Activated CD8-positive, alpha-beta memory T cell treated with anti-CD3 and anti-CD28 coated beads, Interleukin-2, amount 10 ng/mL, durations not matched to agents 7 days and 5 days (primary cell): Measurements from ENCODE around the gene FTCDNL1. TPM values are rescaled to one million over a fixed set of nuclear protein-coding genes. Genes with fewer than 3 reads are reported as not detected.

Source experiments
- ATAC-seq: fragments of 150-1000 bp; cut with Tn5 transposase; one replicate; pipeline ENCODE4 v1.10.0; 2021; ENCODE audit warnings: moderate library complexity
- CTCF ChIA-PET: fragments of 350-600 bp; sonication (Branson Sonifier 250); formaldehyde crosslinking; loops from one replicate; lab custom pipeline; 2021; ENCODE audit warnings: antibody characterized with exemption; lab: Charles Lee
- DNase-seq: peaks from one replicate; pipeline ENCODE4 v3.0.0-alpha.2; 2020
- H3K27ac Mint-ChIP-seq: one replicate; pipeline ENCODE4 v1.8.0; 2021; ENCODE audit warnings: mild to moderate bottlenecking, mixed read lengths
- H3K27me3 Mint-ChIP-seq: one replicate; pipeline ENCODE4 v1.8.0; 2021; ENCODE audit warnings: mixed read lengths
- H3K36me3 Mint-ChIP-seq: one replicate; pipeline ENCODE4 v1.8.0; 2021; ENCODE audit warnings: mild to moderate bottlenecking, mixed read lengths
- H3K4me1 Mint-ChIP-seq: one replicate; pipeline ENCODE4 v1.8.0; 2021; ENCODE audit warnings: mixed read lengths
- H3K4me3 Mint-ChIP-seq: one replicate; pipeline ENCODE4 v1.8.0; 2021; ENCODE audit warnings: mild to moderate bottlenecking, moderate library complexity, mixed read lengths
- H3K9me3 Mint-ChIP-seq: one replicate; pipeline ENCODE4 v1.8.0; 2022; ENCODE audit warnings: low read depth, mixed read lengths
- total RNA-seq, 2 experiments: library from RNA; stranded (reverse); gene quantifications; one replicate each; pipeline ENCODE4 v1.2.3, GENCODE V29; 2021

Gene FTCDNL1
- total RNA-seq, 2 experiments from 2014 or later = 1.8 to 2.8 TPM

DNA sequence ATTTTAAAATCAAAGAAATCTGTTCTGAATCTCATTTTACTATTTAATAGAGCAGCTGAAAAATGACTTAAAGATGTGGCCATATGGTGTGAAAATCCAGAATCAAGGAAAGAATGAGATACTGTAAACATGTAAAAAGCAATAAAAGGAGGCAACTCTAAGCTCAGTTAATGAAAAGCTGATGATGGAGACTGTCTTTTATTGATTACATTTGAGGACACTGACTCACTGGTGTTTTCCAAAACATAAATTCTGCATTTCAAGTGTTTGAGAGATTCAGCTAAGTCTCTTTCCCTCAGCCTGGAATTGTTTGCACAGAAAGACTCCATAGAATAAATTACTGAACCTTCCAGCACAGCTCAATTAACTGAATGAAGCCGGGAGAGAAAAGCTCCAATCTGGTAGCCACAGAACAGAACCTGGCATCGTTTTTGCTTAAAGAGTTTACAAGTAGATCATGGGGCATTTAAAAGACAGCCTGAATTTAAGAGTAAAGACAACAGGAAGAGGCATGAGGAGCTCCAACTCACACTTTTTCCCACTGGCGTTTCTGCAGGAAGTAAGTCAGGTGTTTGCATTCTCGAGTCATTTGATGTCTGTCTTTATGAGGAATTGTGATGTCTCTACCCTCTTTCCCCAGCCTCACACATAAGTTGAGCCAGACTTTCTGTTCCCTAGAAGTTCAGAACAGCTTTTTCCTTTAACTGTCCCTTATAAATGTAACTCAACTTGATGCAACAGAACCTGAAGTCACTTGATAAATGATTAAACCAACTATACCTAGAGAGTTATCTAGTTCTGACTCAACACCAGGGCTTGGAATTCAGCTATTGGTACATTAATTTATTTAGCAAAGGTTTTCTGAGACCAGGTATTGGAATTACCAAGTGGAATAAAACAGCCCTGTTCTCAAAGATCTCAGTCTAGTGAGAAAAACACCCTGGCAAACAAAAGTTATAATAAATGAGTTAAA is 53.3 kb downstream of the FTCDNL1 start:
- Mint-ChIP-seq H3K4me3 (no peak overlapping the region), H3K36me3 (no peaks in the 10 kb centered on the region), H3K4me1 (no peaks in the 10 kb centered on the region), H3K27me3 (peaks cover 3% of the 10 kb centered on the region), H3K27ac (no peak overlapping the region), H3K9me3 (no peaks in the 10 kb centered on the region)
- no peak for ATAC-seq
- CTCF ChIA-PET = no interaction called here
- no peak for DNase-seq

DNA sequence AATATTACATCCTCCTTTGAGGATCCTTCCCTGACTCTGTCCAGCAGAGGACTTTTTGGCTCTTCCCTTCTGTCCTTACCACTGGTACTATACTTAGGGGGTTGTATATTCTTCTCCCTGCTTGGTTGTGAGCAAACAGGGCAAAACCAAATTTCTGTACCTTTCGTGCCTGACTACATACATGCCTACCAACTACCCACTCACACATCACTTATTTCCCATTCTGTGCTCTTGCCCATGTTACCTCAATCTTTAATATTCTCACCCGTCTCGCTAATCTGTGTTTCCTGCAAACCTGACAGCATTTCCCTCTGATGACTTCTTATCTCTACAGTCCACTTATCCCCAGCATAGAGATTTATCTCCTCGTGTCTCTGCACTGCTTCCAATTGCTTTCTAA is 58.6 kb downstream of the FTCDNL1 start:
- DNase-seq = no peak
- no peaks in the 10 kb centered on the region for H3K4me1 Mint-ChIP-seq
- no peaks in the 10 kb centered on the region for H3K9me3 Mint-ChIP-seq
- no peak overlapping the region for H3K4me3 Mint-ChIP-seq
- CTCF ChIA-PET = no interaction called here
- H3K36me3 Mint-ChIP-seq = no peaks in the 10 kb centered on the region
- no peak overlapping the region for H3K27ac Mint-ChIP-seq
- H3K27me3 Mint-ChIP-seq = peaks cover 3% of the 10 kb centered on the region
- no peak for ATAC-seq

DNA sequence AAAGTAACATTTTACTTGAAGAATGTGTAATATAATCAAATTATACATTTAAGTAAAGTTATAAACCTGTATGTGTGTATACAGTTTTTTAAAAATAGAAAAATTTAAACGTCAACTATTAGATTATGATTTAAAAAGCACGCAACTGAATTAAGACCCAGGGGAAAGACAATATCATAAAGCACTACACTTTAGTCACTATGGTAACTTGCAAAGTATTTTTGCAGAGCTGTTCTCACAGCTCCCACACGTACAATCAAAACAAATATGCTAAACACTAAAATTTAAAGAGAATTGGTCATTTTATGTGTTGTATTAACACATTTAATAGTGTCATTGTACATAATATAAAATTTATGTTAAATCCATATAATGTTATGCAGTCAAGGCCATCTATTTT is 59.7 kb downstream of the FTCDNL1 start:
- Mint-ChIP-seq H3K36me3 (no peaks in the 10 kb centered on the region), H3K9me3 (no peaks in the 10 kb centered on the region), H3K4me1 (no peaks in the 10 kb centered on the region), H3K4me3 (no peak overlapping the region), H3K27ac (no peak overlapping the region), H3K27me3 (peaks cover 3% of the 10 kb centered on the region)
- DNase-seq (no peak), ATAC-seq (no peak)
- CTCF ChIA-PET = no interaction called here

DNA sequence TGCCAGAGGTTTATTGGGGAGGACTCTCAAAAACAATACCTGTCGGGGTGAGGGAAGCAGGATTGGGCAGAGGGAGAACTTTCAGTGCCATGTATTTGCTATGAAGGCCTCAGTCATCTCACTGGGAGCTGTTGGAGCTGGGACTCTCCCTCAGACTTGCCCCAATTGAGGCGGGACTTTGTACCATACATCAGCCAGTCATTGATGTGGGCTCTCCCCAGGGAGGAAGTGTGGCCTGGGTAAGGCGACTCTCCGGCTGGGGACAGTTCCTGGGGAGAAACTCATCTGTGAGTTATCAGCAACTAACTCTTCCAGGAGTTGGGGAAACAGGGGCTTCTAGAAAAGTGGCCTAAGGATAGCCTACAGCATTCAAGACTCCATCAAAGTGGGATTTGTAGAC is 66.5 kb downstream of the FTCDNL1 start:
- ATAC-seq (no peak), DNase-seq (no peak)
- H3K36me3 Mint-ChIP-seq = no peaks in the 10 kb centered on the region
- no peak overlapping the region for H3K27ac Mint-ChIP-seq
- H3K9me3 Mint-ChIP-seq = no peaks in the 10 kb centered on the region
- H3K27me3 Mint-ChIP-seq = no peaks in the 10 kb centered on the region
- CTCF ChIA-PET = no interaction called here
- no peaks in the 10 kb centered on the region for H3K4me1 Mint-ChIP-seq
- H3K4me3 Mint-ChIP-seq = no peak overlapping the region

DNA sequence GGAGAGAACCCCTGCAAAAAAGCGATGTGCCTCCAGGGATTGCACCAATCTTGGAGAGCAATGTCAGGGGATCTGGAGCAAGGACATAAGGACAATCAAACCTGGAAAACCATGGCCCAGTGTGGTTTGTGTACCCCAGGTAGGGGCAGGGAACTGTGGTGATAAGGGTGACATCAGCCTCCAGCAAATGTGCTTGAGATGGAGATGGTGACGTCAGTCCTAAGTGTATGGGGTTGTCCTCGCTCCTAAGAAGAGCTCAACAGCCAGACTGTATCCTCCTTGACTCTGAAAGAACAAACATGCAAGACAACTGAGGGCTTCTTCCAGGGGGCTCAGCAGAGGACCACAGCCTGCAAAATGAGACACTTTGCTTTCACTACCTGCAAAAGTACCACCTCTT is 71.4 kb downstream of the FTCDNL1 start:
- Mint-ChIP-seq H3K36me3 (no peaks in the 10 kb centered on the region), H3K4me3 (no peak overlapping the region)
- CTCF ChIA-PET = no interaction called here

DNA sequence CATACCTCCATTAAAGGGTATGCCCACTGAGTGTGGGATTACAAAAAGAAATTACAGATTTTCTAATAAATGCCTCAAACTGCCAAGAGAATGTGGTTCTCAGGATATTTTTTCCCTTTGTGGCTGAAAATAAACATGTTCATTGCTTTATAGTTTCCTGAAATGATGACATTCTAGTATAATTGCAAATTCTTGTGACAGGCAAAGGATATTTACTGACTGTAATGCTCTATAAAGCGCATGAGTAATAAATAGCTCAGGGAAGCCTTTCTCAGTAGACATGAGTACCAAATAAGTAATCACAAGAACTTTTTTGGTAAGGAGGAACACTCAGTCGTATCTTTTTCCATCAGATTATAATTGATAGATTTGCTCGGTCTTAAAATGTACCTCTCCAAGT is 72.3 kb downstream of the FTCDNL1 start:
- no peaks in the 10 kb centered on the region for H3K36me3 Mint-ChIP-seq
- CTCF ChIA-PET = no interaction called here
- H3K27me3 Mint-ChIP-seq = peaks cover 2% of the 10 kb centered on the region
- no peak overlapping the region for H3K4me3 Mint-ChIP-seq
- no peak for DNase-seq
- no peaks in the 10 kb centered on the region for H3K4me1 Mint-ChIP-seq
- H3K27ac Mint-ChIP-seq = no peak overlapping the region
- H3K9me3 Mint-ChIP-seq = no peaks in the 10 kb centered on the region
- ATAC-seq = no peak

More for the DNA sequence above, 71.4 kb downstream of the FTCDNL1 start:
- Mint-ChIP-seq H3K27ac (no peak overlapping the region), H3K4me1 (no peaks in the 10 kb centered on the region), H3K27me3 (peaks cover 2% of the 10 kb centered on the region), H3K9me3 (no peaks in the 10 kb centered on the region)
- ATAC-seq = no peak
- DNase-seq = no peak

DNA sequence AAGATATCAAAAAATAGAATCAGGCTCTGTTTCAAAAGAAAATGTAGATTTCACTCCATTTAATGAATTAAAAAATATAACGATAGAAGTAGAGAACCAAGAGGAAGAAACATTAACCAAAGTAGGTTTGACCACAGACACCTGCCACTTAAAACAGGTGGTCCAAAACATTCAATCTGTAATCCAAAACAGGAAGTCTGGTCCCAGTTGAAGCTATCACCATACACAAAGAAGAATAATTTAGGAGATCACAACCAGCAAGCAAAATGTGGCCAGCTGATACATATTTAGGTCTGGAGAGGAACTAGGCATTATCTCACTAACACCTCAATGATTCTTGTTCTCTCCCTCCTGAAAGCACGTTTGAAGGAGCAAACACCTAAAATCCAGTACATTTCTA is 73.1 kb downstream of the FTCDNL1 start:
- H3K27ac Mint-ChIP-seq = no peak overlapping the region
- CTCF ChIA-PET = no interaction called here
- no peaks in the 10 kb centered on the region for H3K36me3 Mint-ChIP-seq
- DNase-seq (no peak), ATAC-seq (no peak)
- no peak overlapping the region for H3K4me3 Mint-ChIP-seq
- no peaks in the 10 kb centered on the region for H3K4me1 Mint-ChIP-seq
- H3K9me3 Mint-ChIP-seq = no peaks in the 10 kb centered on the region
- peaks cover 2% of the 10 kb centered on the region for H3K27me3 Mint-ChIP-seq

DNA sequence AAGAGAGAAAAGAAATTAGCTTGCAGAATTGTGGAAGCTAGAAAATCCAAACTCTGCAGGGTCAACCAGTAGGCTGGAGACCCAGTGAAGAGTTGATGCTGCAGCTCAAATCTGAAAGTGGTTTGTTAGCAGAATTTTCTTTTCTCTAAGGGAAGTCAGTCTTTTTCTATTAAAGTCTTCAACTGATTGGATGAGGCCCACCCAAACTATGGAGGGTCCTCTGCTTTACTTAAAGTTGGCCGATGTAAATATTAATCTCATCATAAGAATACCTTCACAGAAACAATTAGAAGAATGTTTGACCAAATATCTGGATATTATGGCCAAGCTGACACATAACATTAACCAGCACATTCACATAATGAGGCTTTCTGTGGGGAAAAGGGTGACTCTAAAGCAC is 73.7 kb downstream of the FTCDNL1 start:
- no peak for ATAC-seq
- H3K4me1 Mint-ChIP-seq = no peaks in the 10 kb centered on the region

DNA sequence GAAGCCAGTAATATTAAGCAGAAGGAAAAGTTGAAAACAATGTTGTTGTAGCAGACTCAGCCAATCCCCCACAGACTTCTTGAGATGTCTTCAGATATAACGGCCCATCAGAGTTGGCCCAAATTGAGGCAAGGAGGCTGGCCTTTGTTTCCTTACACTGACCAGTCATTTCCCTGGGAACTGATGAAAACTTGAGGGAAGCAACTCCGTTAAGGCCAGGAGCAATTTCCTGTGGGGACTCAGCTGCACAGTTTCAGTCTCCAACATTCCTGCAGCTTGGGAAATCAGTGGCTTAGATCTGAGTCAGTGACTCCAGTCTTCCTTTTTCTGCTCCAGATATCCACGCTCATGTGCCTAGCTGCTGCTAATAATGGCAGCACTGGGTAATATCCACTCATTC is 75.7 kb downstream of the FTCDNL1 start:
- no peak overlapping the region for H3K27ac Mint-ChIP-seq
- H3K4me3 Mint-ChIP-seq = no peak overlapping the region
- H3K4me1 Mint-ChIP-seq = no peaks in the 10 kb centered on the region
- ATAC-seq (no peak), DNase-seq (no peak)
- CTCF ChIA-PET = interaction anchor here (1.1 kb wide), 1 partner anchor 14 kb away, joined by 4 read pairs; no protein-coding TSS in a partner anchor
- peaks cover 2% of the 10 kb centered on the region for H3K27me3 Mint-ChIP-seq
- H3K36me3 Mint-ChIP-seq = no peaks in the 10 kb centered on the region
- no peaks in the 10 kb centered on the region for H3K9me3 Mint-ChIP-seq

More for the DNA sequence above, 73.7 kb downstream of the FTCDNL1 start:
- Mint-ChIP-seq H3K4me3 (no peak overlapping the region), H3K36me3 (no peaks in the 10 kb centered on the region), H3K27ac (no peak overlapping the region), H3K27me3 (peaks cover 2% of the 10 kb centered on the region), H3K9me3 (no peaks in the 10 kb centered on the region)
- CTCF ChIA-PET = no interaction called here
- DNase-seq = no peak

DNA sequence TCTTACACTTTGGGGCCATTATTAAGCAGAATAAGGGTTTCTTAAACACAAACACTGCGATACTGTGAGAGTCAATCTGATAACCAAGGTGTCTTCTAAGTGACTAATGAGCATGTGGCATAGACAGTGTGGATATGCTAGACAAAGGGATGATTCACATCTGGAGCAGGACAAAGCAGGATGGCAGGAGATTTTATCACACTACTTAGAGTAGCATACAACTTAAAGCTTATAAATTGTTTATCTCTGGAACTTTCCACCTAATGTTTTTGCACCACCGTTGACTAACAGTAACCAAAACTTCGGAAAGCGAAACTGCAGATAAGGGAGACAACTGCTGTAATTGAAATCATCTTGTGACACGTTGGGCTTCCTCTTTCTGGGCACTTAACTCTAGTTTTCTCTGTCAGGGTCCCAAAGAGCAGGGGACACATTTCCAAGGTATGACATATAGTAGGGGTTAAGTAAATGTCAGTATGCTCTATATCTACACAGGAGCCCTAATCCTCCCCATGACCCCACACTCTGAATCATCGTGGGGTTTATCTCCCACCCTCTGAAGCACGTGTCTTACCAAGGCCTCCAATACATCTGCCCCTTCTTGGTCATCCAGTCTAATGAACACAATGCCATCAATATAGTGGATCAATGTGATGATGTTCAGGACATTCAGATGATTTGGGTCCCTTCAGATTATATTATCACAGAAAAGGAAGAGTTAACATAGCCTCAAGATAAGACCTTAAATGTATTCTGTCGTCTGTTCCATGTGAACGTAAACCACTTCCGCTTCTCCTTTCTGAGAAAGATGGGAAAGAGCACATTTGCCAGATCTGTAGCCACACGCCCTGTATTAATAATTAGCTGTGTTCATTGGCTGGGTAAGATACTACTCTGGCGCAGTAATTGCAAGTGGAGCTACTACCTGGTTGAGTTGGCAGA is 78.7 kb downstream of the FTCDNL1 start:
- ATAC-seq (no peak), DNase-seq (no peak)
- no peaks in the 10 kb centered on the region for H3K4me1 Mint-ChIP-seq
- no peaks in the 10 kb centered on the region for H3K27me3 Mint-ChIP-seq
- no peaks in the 10 kb centered on the region for H3K36me3 Mint-ChIP-seq
- CTCF ChIA-PET = interaction anchor here (1.2 kb wide), 1 partner anchor 36 kb away, joined by 3 read pairs; no protein-coding TSS in a partner anchor
- no peak overlapping the region for H3K27ac Mint-ChIP-seq
- no peak overlapping the region for H3K4me3 Mint-ChIP-seq
- no peaks in the 10 kb centered on the region for H3K9me3 Mint-ChIP-seq

DNA sequence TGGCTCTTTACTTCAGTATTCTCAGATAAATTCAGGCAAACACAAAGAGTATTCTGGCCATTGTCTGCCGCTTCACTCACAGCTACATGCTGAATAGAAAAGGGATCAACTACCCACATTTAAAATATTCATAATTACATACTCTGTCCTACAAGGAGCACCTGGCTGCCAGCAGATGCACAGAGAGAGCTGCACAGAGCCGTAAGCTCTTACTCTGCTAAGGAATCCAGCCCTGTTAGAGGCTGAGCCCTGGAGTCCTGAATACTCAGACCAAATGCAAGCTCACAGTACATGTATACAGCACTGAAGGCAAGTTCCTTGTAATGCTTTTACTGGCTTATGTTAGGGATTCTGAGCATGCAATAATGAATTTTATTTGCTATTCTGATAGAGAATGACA is 80.3 kb downstream of the FTCDNL1 start:
- no peaks in the 10 kb centered on the region for H3K27me3 Mint-ChIP-seq

DNA sequence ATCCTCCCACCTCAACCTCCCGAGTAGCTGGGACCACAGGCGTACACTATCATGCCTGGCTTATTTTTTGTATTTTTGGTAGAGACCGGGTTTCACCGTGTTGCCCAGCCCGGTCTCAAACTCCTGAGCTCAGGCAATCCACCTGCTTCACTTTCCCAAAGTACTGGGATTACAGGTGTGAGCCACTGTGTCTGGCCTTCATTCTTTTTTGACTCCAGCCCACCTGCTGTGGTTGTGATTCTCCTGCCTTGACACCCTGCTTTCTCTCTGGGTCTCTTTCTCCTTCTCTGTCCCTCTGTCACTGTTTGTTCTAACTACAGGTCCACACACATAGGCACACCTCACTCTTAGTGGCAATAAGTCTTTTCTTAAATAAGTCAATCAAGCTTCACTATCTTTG is 85.3 kb downstream of the FTCDNL1 start:
- Mint-ChIP-seq H3K4me3 (no peak overlapping the region), H3K36me3 (no peaks in the 10 kb centered on the region), H3K27ac (no peak overlapping the region), H3K9me3 (no peaks in the 10 kb centered on the region), H3K4me1 (no peaks in the 10 kb centered on the region), H3K27me3 (no peaks in the 10 kb centered on the region)
- CTCF ChIA-PET = no interaction called here
- DNase-seq = no peak
- no peak for ATAC-seq

More for the DNA sequence above, 80.3 kb downstream of the FTCDNL1 start:
- Mint-ChIP-seq H3K9me3 (no peaks in the 10 kb centered on the region), H3K4me1 (no peaks in the 10 kb centered on the region), H3K27ac (no peak overlapping the region), H3K4me3 (no peak overlapping the region), H3K36me3 (no peaks in the 10 kb centered on the region)
- CTCF ChIA-PET = no interaction called here
- ATAC-seq (no peak), DNase-seq (no peak)

DNA sequence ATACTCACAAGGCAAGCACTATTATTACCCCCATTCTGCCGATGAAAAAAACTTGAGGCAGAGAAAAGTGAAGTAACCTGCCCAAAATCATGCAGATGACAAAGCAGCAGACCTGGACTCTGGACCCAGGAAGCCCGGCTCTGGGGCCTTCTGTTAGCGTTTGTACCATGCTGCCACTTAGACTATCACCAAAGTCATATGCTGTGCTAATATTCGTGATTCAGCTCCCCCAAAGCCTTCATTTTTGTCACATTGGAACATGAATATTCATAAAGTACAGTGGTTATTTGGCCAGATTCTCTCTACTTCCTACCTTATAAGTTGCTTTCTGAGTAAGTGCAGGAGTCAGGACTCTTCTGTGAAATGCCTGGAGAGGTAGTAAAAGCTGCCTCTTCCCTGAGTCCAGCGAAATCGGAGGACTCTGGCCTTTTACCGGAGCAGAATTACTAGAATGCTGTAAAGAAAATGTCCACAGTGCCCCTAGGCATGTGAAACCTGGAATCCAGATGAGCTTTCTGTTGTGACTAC is 86.7 kb downstream of the FTCDNL1 start:
- DNase-seq (no peak), ATAC-seq (no peak)
- H3K9me3 Mint-ChIP-seq = no peaks in the 10 kb centered on the region
- H3K4me1 Mint-ChIP-seq = no peaks in the 10 kb centered on the region
- CTCF ChIA-PET = no interaction called here
- H3K27ac Mint-ChIP-seq = no peak overlapping the region
- no peaks in the 10 kb centered on the region for H3K36me3 Mint-ChIP-seq
- H3K27me3 Mint-ChIP-seq = no peaks in the 10 kb centered on the region
- H3K4me3 Mint-ChIP-seq = no peak overlapping the region
